K562 (cell line): Measurements from ENCODE around the gene BTG2. TPM values are rescaled to one million over a fixed set of nuclear protein-coding genes. Genes with fewer than 3 reads are reported as not detected.

ENCODE experiments used
- ATAC-seq: fragments of 200-7000 bp; cut with Tn5 transposase; 3 replicates; pipeline ENCODE4 v1.9.1; 2020; ENCODE audit warnings: moderate library complexity
- BruUV-seq: library from RNA; stranded (reverse); fragments of 400-500 nt; replicated peaks from 2 replicates; lab custom pipeline; 2021; lab: Mats Ljungman, UMichigan
- CTCF ChIA-PET: fragments of 300-600 bp; formaldehyde crosslinking; extraction: SDS; loops from one replicate; lab custom pipeline; 2021; ENCODE audit warnings: low intra/inter-chr PET ratio; lab: Yijun Ruan, JAX
- POLR2A ChIA-PET: fragments of 300-600, 350-650 bp; sonication (Branson Sonifier 250); formaldehyde crosslinking; extraction: SDS; loops from one replicate; lab custom pipeline; 2021; ENCODE audit warnings: antibody characterized with exemption, inconsistent platforms; lab: Yijun Ruan, JAX
- DNase-seq, 4 experiments: peaks; one replicate each; pipeline versions ENCODE4 v3.0.0 to v3.0.0-alpha.2; 2011 to 2018; ENCODE audit warnings: low spot score in 3 of 4, mixed read lengths in 3 of 4; ENCODE audit errors: extremely low read depth in 1 of 4
- FAIRE-seq: peaks from 2 replicates; lab custom pipeline; 2011; peaks lifted over from hg19 to GRCh38; lab: Jason Lieb, UNC
- H2AFZ ChIP-seq: 2 replicates; pipeline ENCODE4 v1.6.0; 2011; ENCODE audit warnings: low read depth, low read length, control low read depth, inconsistent platforms
- H3K27ac ChIP-seq: fragments of 200-600 bp; 3 replicates; pipeline ENCODE4 v1.8.0; 2011; ENCODE audit warnings: low read depth, mild to moderate bottlenecking, control low read depth, inconsistent platforms, low read length, moderate library complexity, mixed read lengths; ENCODE audit errors: extremely low read depth
- H3K27me3 ChIP-seq, 2 experiments: fragments of 300-600 bp in 1 of 2; 2 replicates in 1 of 2; 3 replicates in 1 of 2; pipeline versions ENCODE4 v1.6.0 to v1.8.0; 2011; ENCODE audit warnings: inconsistent platforms in 2 of 2, low read length in 2 of 2, mild to moderate bottlenecking in 1 of 2, mixed read lengths in 1 of 2, moderate library complexity in 1 of 2; ENCODE audit not compliant: control insufficient read depth in 2 of 2, insufficient read depth in 2 of 2
- H3K36me3 ChIP-seq: fragments of 300-600 bp; 3 replicates; pipeline ENCODE4 v1.8.0; 2011; ENCODE audit warnings: mild to moderate bottlenecking, low read length, inconsistent platforms; ENCODE audit not compliant: control insufficient read depth, insufficient read depth
- H3K4me1 ChIP-seq, 2 experiments: fragments of 200-600 bp in 1 of 2; replicated peaks in 1 of 2; 2 replicates in 1 of 2; 3 replicates in 1 of 2; pipeline versions ENCODE4 v1.5.1 to v1.8.0; 2011; ENCODE audit warnings: inconsistent platforms in 2 of 2, low read length in 2 of 2, mild to moderate bottlenecking in 1 of 2, mixed read lengths in 1 of 2, moderate library complexity in 1 of 2; ENCODE audit not compliant: control insufficient read depth in 2 of 2, insufficient read depth in 2 of 2
- H3K4me2 ChIP-seq: 2 replicates; pipeline ENCODE4 v1.6.1; 2011; ENCODE audit warnings: low read length, control low read depth, inconsistent platforms, mixed read lengths; ENCODE audit not compliant: insufficient read depth
- H3K4me3 ChIP-seq: fragments of 200-600 bp; sonication (generic), shearing (Covaris generic); 2 replicates; pipeline ENCODE4 v1.5.1; 2016; ENCODE audit warnings: control low read depth, inconsistent platforms
- H3K79me2 ChIP-seq: fragments of 200-600 bp; 3 replicates; pipeline ENCODE4 v1.8.0; 2011; ENCODE audit warnings: low read length, inconsistent platforms; ENCODE audit not compliant: control insufficient read depth, insufficient read depth
- H3K9ac ChIP-seq, 2 experiments: 2 replicates each; pipeline versions ENCODE4 v1.6.0 to v1.6.1; 2011; ENCODE audit warnings: low read depth in 2 of 2, low read length in 2 of 2, control low read depth in 1 of 2, inconsistent platforms in 1 of 2, mild to moderate bottlenecking in 1 of 2, mixed read lengths in 1 of 2; ENCODE audit not compliant: insufficient read depth in 1 of 2
- H3K9me1 ChIP-seq: one replicate; pipeline ENCODE4 v1.6.0; 2011; ENCODE audit warnings: inconsistent platforms, mild to moderate bottlenecking, low read length, moderate library complexity; ENCODE audit not compliant: control insufficient read depth, insufficient read depth
- H3K9me3 ChIP-seq: replicated peaks from 2 replicates; pipeline ENCODE4 v1.5.1; 2011; ENCODE audit warnings: low read depth, low read length, inconsistent platforms; ENCODE audit not compliant: control insufficient read depth, insufficient read depth
- H4K20me1 ChIP-seq: replicated peaks from 2 replicates; pipeline ENCODE4 v1.6.1; 2011; ENCODE audit warnings: low read length, inconsistent platforms, mixed read lengths; ENCODE audit not compliant: control insufficient read depth, insufficient read depth
- CEBPG ChIP-seq, 3 experiments: fragments of 200-800 bp in 1 of 3; sonication (Bioruptor generic) in 1 of 3; sonication (generic) in 1 of 3; formaldehyde crosslinking in 1 of 3; IDR thresholded peaks in 2 of 3; conservative IDR thresholded peaks in 1 of 3; 2 replicates each; pipeline versions ENCODE4 v1.6.1 to v1.8.0; 2016 to 2022; ENCODE audit warnings: missing compliant biosample characterization in 2 of 3, missing genetic modification characterization in 2 of 3, mild to moderate bottlenecking in 1 of 3, missing genetic modification reagents in 1 of 3
- EGR1 ChIP-seq: fragments of 450-650 bp; conservative IDR thresholded peaks from 2 replicates; pipeline ENCODE4 v1.6.1; 2017; ENCODE audit warnings: mild to moderate bottlenecking
- PHF21A ChIP-seq: fragments of 450-650 bp; IDR thresholded peaks from 2 replicates; pipeline ENCODE4 v1.6.1; 2017; ENCODE audit warnings: low read depth, borderline replicate concordance
- RB1 ChIP-seq: fragments of 450-650 bp; IDR thresholded peaks from 2 replicates; pipeline ENCODE4 v1.6.1; 2017; ENCODE audit warnings: low read depth, mild to moderate bottlenecking
- RREB1 ChIP-seq: fragments of 250-450 bp; sonication (Bioruptor Pico); IDR thresholded peaks from 2 replicates; pipeline ENCODE4 v1.4.0; 2020
- SMARCA5 ChIP-seq: fragments of 450-650 bp; IDR thresholded peaks from 2 replicates; pipeline ENCODE4 v1.6.1; 2016
- XRCC5 ChIP-seq: fragments of 200-400 bp; formaldehyde crosslinking; IDR thresholded peaks from 2 replicates; pipeline ENCODE4 v1.6.1; 2017; ENCODE audit warnings: low read depth, mild to moderate bottlenecking, low read length
- ZBTB33 ChIP-seq: sonication (generic); formaldehyde crosslinking; IDR thresholded peaks from 2 replicates; pipeline ENCODE4 v1.8.1; 2023; ENCODE audit warnings: mild to moderate bottlenecking, missing genetic modification reagents
- ZBTB8A ChIP-seq: fragments of 450-650 bp; IDR thresholded peaks from 2 replicates; pipeline ENCODE4 v1.6.1; 2018; ENCODE audit warnings: mild to moderate bottlenecking, moderate library complexity; ENCODE audit not compliant: partially characterized antibody
- ZNF282 ChIP-seq: sonication (generic); formaldehyde crosslinking; IDR thresholded peaks from 2 replicates; pipeline ENCODE4 v1.8.1; 2023; ENCODE audit warnings: missing genetic modification reagents
- WGBS: fragments of 100-300 bp; shearing (Covaris generic); methylation state at CpG from one replicate; pipeline ENCODE4 v1.1.6; 2016; ENCODE audit warnings: low coverage, mixed read lengths; ENCODE audit not compliant: insufficient coverage; ENCODE audit errors: missing lambda C conversion rate; 5-methylcytosine and 5-hydroxymethylcytosine counted together
- in situ Hi-C: fragments of 300-500 bp; cut with MboI; formaldehyde crosslinking; loops from 4 replicates; pipeline ENCODE4 v1.15.0; 2018; ENCODE audit warnings: inconsistent platforms, mixed read lengths
- intact Hi-C: fragments of 100-400 bp; cut with micrococcal nuclease; formaldehyde crosslinking; loops from 2 replicates; pipeline ENCODE4 v1.14.2; 2022
- polyA plus RNA-seq, 8 experiments: library from polyadenylated mRNA; depleted of rRNA in 4 of 8; stranded (reverse) in 5 of 8; unstranded in 3 of 8; fragments of >200 nt; fragmentation: Nextera tagmentation in 2 of 8; fragmentation: Illumina TruSeq in 1 of 8; extraction: Ambion mirVana in 2 of 8; extraction: Trizol in 1 of 8; gene quantifications; 2 replicates each; pipeline versions ENCODE4 v1.2.1 to v1.2.3, GENCODE V29; 2011 to 2014; ENCODE audit warnings: inconsistent platforms in 1 of 8, missing spikeins in 1 of 8
- total RNA-seq, 7 experiments: library from RNA; depleted of rRNA in 6 of 7; stranded (reverse); fragments of >200 nt in 6 of 7; fragmentation: Illumina TruSeq in 2 of 7; extraction: Trizol in 2 of 7; gene quantifications; 2 replicates each; pipeline versions ENCODE4 v1.2.1 to v1.2.3, GENCODE V29; 2011 to 2021; ENCODE audit warnings: low replicate concordance in 1 of 7

Gene BTG2
- total and polyA plus RNA-seq, 9 of the 15 experiments (the other 6 are each of a cell fraction or from before 2014, with no cell fraction given), result 2.3 to 41.9 (median 8.7) TPM

- TF ChIP-seq CEBPG (CRISPR knock-in tag; IDR thresholded peaks at IDR 0.05) (0 out of 2 replicates have a peak, but pooled peaks have one; percentile 8), CEBPG (tag; conservative IDR thresholded peaks at IDR 0.05 in 1 of 2, IDR thresholded peaks at IDR 0.05 in 1 of 2) (no peak), ZNF282 (CRISPR knock-in tag) (no peak), PHF21A (peak; percentile 45; the same call in 1 of the 2 replicates), SMARCA5 (peak; percentile 70), XRCC5 (no peak)
Observed at GRCh38 chr1:203306089-203306964, 1.0 kb downstream of the BTG2 start (continued).

GRCh38 chr1:203306965-203307541 is 1.7 kb downstream of the BTG2 start:
- intact Hi-C loops (loop anchor here (1.0 kb wide), 1 partner anchor 20 kb away; no protein-coding TSS in a partner anchor), in situ Hi-C loops (no loop called here)
- POLR2A ChIA-PET, result interaction anchor here (0.6 to 9.3 kb wide), 13 partner anchors 7 to 1611 kb away, joined by 3 to 117 read pairs (median 5); no protein-coding TSS in a partner anchor
- no peaks in the 10 kb centered on the region for H3K27me3 ChIP-seq
- no peaks in the 10 kb centered on the region for H3K9me3 ChIP-seq
- no TSS peak for BruUV-seq
- H4K20me1 ChIP-seq, result peaks cover 32% of the 10 kb centered on the region
- DNase-seq, result no peak
- H2AFZ ChIP-seq, result no peak overlapping the region
- no peak for FAIRE-seq
- no peaks in the 10 kb centered on the region for H3K9me1 ChIP-seq
- no peak overlapping the region; the same call in 2 of the 3 replicates for H3K27ac ChIP-seq
- H3K9ac ChIP-seq, result peak overlapping the region; percentile 68 to 84; a peak in 3 of 4 replicates
- CTCF ChIA-PET, result no interaction called here
- H3K36me3 ChIP-seq, result peaks cover 11% of the 10 kb centered on the region
- peak overlapping the region; percentile 84 for H3K4me2 ChIP-seq
- no peak overlapping the region for H3K4me3 ChIP-seq
- peaks cover 57 to 69% of the 10 kb centered on the region in 2 experiments for H3K4me1 ChIP-seq
- peaks cover 26% of the 10 kb centered on the region; the same call in 2 of the 3 replicates for H3K79me2 ChIP-seq
- ATAC-seq, result no peak
- WGBS, result 90% methylated on average over 21 of the region's 21 CpGs
- TF ChIP-seq RREB1 (CRISPR knock-in tag), result no peak
- 0 out of 2 replicates have a peak, but pooled peaks have one; percentile 38 for TF ChIP-seq RB1
- peak; percentile 20; the same call in 1 of the 2 replicates for TF ChIP-seq ZBTB33
- TF ChIP-seq ZBTB8A, result no peak
- TF ChIP-seq EGR1, result 0 out of 2 replicates have a peak, but pooled peaks have one; percentile 20
